Spleen (tissue), 11 donors: ENCODE data around the gene BMAL2. TPM values are rescaled to one million over a fixed set of nuclear protein-coding genes. Genes with fewer than 3 reads are reported as not detected.

Experiments used
- DNase-seq: peaks from one replicate; pipeline ENCODE4 v3.0.0-alpha.2; 2020
- H3K27ac ChIP-seq, 8 donors: fragments of 200-600 bp; sonication (generic) in 7 of 8; 1 replicate in 4 of 8; 2 replicates in 4 of 8; pipeline versions ENCODE4 v1.5.0 to v1.8.0; 2016 to 2021; ENCODE audit warnings: inconsistent platforms in 4 of 8, mild to moderate bottlenecking in 4 of 8, moderate library complexity in 1 of 8
- H3K27me3 ChIP-seq, 7 donors: fragments of 200-600 bp; sonication (generic) in 6 of 7; replicated peaks in 1 of 7; 1 replicate in 4 of 7; 2 replicates in 3 of 7; pipeline versions ENCODE4 v1.5.0 to v1.8.0; 2016 to 2021; ENCODE audit warnings: inconsistent platforms in 3 of 7, mild to moderate bottlenecking in 1 of 7
- H3K36me3 ChIP-seq, 6 donors: fragments of 200-600 bp; sonication (generic) in 5 of 6; 1 replicate in 4 of 6; 2 replicates in 2 of 6; pipeline versions ENCODE4 v1.5.0 to v1.8.0; 2016 to 2021; ENCODE audit warnings: inconsistent platforms in 2 of 6
- H3K4me1 ChIP-seq, 6 donors: fragments of 200-600 bp; sonication (generic) in 5 of 6; 1 replicate in 3 of 6; 2 replicates in 3 of 6; pipeline versions ENCODE4 v1.5.0 to v1.8.0; 2016 to 2021; ENCODE audit warnings: inconsistent platforms in 3 of 6
- H3K4me3 ChIP-seq, 8 donors: fragments of 200-600 bp; sonication (generic) in 7 of 8; 1 replicate in 4 of 8; 2 replicates in 4 of 8; pipeline versions ENCODE4 v1.5.0 to v1.8.0; 2016 to 2021; ENCODE audit warnings: inconsistent platforms in 4 of 8, mild to moderate bottlenecking in 4 of 8, moderate library complexity in 2 of 8
- H3K9me3 ChIP-seq, 8 donors: fragments of 200-600 bp; sonication (generic) in 7 of 8; 1 replicate in 4 of 8; 2 replicates in 4 of 8; pipeline versions ENCODE4 v1.5.0 to v1.8.0; 2016 to 2021; ENCODE audit warnings: inconsistent platforms in 4 of 8
- CTCF ChIP-seq, 11 experiments: fragments of 200-600 bp in 7 of 11; fragments of 450-650 bp in 4 of 11; sonication (generic) in 4 of 11; IDR thresholded peaks in 8 of 11; conservative IDR thresholded peaks in 3 of 11; 1 replicate in 7 of 11; 2 replicates in 4 of 11; pipeline versions ENCODE4 v1.4.0 to v1.8.0; 2016 to 2021; ENCODE audit warnings: antibody characterized with exemption in 11 of 11, inconsistent platforms in 4 of 11, mild to moderate bottlenecking in 1 of 11
- POLR2A ChIP-seq, 3 donors: fragments of 450-650 bp; IDR thresholded peaks; one replicate each; pipeline ENCODE4 v1.5.1; 2017; ENCODE audit warnings: antibody characterized with exemption in 3 of 3, mild to moderate bottlenecking in 1 of 3
- POLR2AphosphoS5 ChIP-seq, 3 donors: sonication (generic); formaldehyde crosslinking; IDR thresholded peaks; one replicate each; pipeline ENCODE4 v1.5.1; 2017; ENCODE audit warnings: antibody characterized with exemption in 3 of 3
- WGBS, 5 donors: extraction: QIAGEN DNeasy Blood & Tissue Kit in 3 of 5; methylation state at CpG; one replicate each; pipeline versions ENCODE4 v1.1.5 to v1.1.7; 2013 to 2018; 5-methylcytosine and 5-hydroxymethylcytosine counted together
- intact Hi-C: fragments of 100-400 bp; cut with DNase I; formaldehyde crosslinking; loops from one replicate; pipeline ENCODE4 v1.15.0; 2023; ENCODE audit warnings: low total_unique reads
- polyA plus RNA-seq, 3 donors: library from polyadenylated mRNA; stranded (reverse); fragments of 200-250 nt; gene quantifications; one replicate each; pipeline ENCODE4 v1.2.1, GENCODE V29; 2013
- total RNA-seq, 7 donors: library from RNA; depleted of rRNA in 3 of 7; stranded (reverse); fragments of >200 nt in 3 of 7; fragmentation: NEBNext Ultra II Directional in 4 of 7; extraction: Animal tissue kit (Norgen Biotek cat#: 25700) in 4 of 7; gene quantifications; one replicate each; pipeline versions ENCODE4 v1.1.0 to v1.2.1, GENCODE V29; 2016 to 2021
- donor health status: healthy with polysubstance abuse.
- donor health status: DM: no; HTN: no; CAD: no; lungs with moderate emphysema.
- donor health status: DM: no; HTN: no; CAD: no.
- donor health status: Bipolar disorder and iron deficiency.
- donor health status: healthy.
- donor health status: DM: no; HTN: no; CAD: no.
- donor health status: DM: yes; HTN: yes; CAD: no.

The BMAL2 gene
- total and polyA plus RNA-seq, 10 donors: 0.67 to 3.7 (median 1.6) TPM

GRCh38 chr12:27351476-27351875, 18.8 kb downstream of the BMAL2 start:
- Histone ChIP-seq H3K4me3 (no peak overlapping the region), H3K4me1 (no peaks in the 10 kb centered on the region), H3K27ac (no peak overlapping the region), H3K27me3 (no peaks in the 10 kb centered on the region), H3K9me3 (no peaks in the 10 kb centered on the region), H3K36me3 (no peaks in the 10 kb centered on the region)
- TF ChIP-seq POLR2A (IDR thresholded peaks at IDR 0.05) (no peak), CTCF (IDR thresholded peaks at IDR 0.05 in 8 of 11, conservative IDR thresholded peaks at IDR 0.05 in 3 of 11) (no peak), POLR2AphosphoS5 (IDR thresholded peaks at IDR 0.05) (no peak)
- no peak for DNase-seq
- 96 to 99% (median 98%) methylated on average over 7 of the region's 7 CpGs for WGBS, 5 donors
- intact Hi-C loops: no loop called here

- 82 to 91% (median 84%) methylated on average over 2 of the region's 2 CpGs for WGBS, 5 donors
- no peaks in the 10 kb centered on the region for H3K36me3 ChIP-seq
- intact Hi-C loops: no loop called here
Measured at GRCh38 chr12:27355486-27355885, 22.9 kb downstream of the BMAL2 start.

GRCh38 chr12:27355979-27356378, 23.3 kb downstream of the BMAL2 start:
- no peak for DNase-seq
- no peaks in the 10 kb centered on the region for H3K9me3 ChIP-seq
- 88 to 100% (median 97%) methylated on average over 1 of the region's 1 CpG for WGBS, 5 donors
- no peaks in the 10 kb centered on the region for H3K36me3 ChIP-seq
- H3K27me3 ChIP-seq: no peaks in the 10 kb centered on the region
- no peak overlapping the region for H3K4me3 ChIP-seq
- no peak for TF ChIP-seq POLR2AphosphoS5 (IDR thresholded peaks at IDR 0.05)
- no peak for TF ChIP-seq POLR2A (IDR thresholded peaks at IDR 0.05)
- no peak for TF ChIP-seq CTCF (IDR thresholded peaks at IDR 0.05 in 8 of 11, conservative IDR thresholded peaks at IDR 0.05 in 3 of 11)
- H3K4me1 ChIP-seq: no peaks in the 10 kb centered on the region
- no peak overlapping the region for H3K27ac ChIP-seq
- intact Hi-C loops: no loop called here

More at GRCh38 chr12:27355486-27355885, 22.9 kb downstream of the BMAL2 start:
- H3K9me3 ChIP-seq: no peaks in the 10 kb centered on the region
- H3K27me3 ChIP-seq: no peaks in the 10 kb centered on the region
- H3K4me3 ChIP-seq: no peak overlapping the region
- TF ChIP-seq CTCF (IDR thresholded peaks at IDR 0.05 in 8 of 11, conservative IDR thresholded peaks at IDR 0.05 in 3 of 11) (no peak), POLR2A (IDR thresholded peaks at IDR 0.05) (no peak), POLR2AphosphoS5 (IDR thresholded peaks at IDR 0.05) (no peak)
- no peak overlapping the region for H3K27ac ChIP-seq
- no peak for DNase-seq
- H3K4me1 ChIP-seq: no peaks in the 10 kb centered on the region

GRCh38 chr12:27359578-27360340, 27.1 kb downstream of the BMAL2 start:
- peaks cover 0 to 2% (median 0%) of the 10 kb centered on the region in 8 donors for H3K9me3 ChIP-seq
- 80 to 98% (median 97%) methylated on average over 3 of the region's 3 CpGs for WGBS, 5 donors
- no peak for DNase-seq
- intact Hi-C loops: no loop called here
- TF ChIP-seq POLR2A (IDR thresholded peaks at IDR 0.05) (no peak), CTCF (IDR thresholded peaks at IDR 0.05 in 8 of 11, conservative IDR thresholded peaks at IDR 0.05 in 3 of 11) (no peak)
- H3K27me3 ChIP-seq: no peaks in the 10 kb centered on the region
- no peaks in the 10 kb centered on the region for H3K4me1 ChIP-seq
- no peak overlapping the region for H3K27ac ChIP-seq
- H3K4me3 ChIP-seq: no peak overlapping the region
- no peaks in the 10 kb centered on the region for H3K36me3 ChIP-seq
